OCI-LY1 (cell line): ENCODE measurements around the gene CDK5RAP2.

Experiments
- H2AFZ ChIP-seq: fragments of 200-600 bp; sonication (generic), shearing (Covaris generic); 2 replicates; pipeline ENCODE4 v1.6.0; 2014; ENCODE audit warnings: antibody characterized with exemption, mild to moderate bottlenecking, low read length
- H3F3A ChIP-seq: fragments of 200-600 bp; sonication (generic), shearing (Covaris generic); 2 replicates; pipeline ENCODE4 v1.6.0; 2014; ENCODE audit warnings: mild to moderate bottlenecking, antibody characterized with exemption, low read length, moderate library complexity; ENCODE audit not compliant: insufficient read depth
- H3K27ac ChIP-seq: fragments of 200-600 bp; sonication (generic); 2 replicates; pipeline ENCODE4 v1.5.1; 2014; ENCODE audit warnings: low read length, mixed run types, mild to moderate bottlenecking, low read depth; ENCODE audit not compliant: poor library complexity, severe bottlenecking
- H3K27me3 ChIP-seq: fragments of 200-600 bp; sonication (generic); 2 replicates; pipeline ENCODE4 v1.6.0; 2014; ENCODE audit warnings: antibody characterized with exemption, mild to moderate bottlenecking, low read length, moderate library complexity; ENCODE audit not compliant: insufficient read depth
- H3K36me3 ChIP-seq: fragments of 200-600 bp; sonication (generic); 2 replicates; pipeline ENCODE4 v1.6.1; 2014; ENCODE audit warnings: mild to moderate bottlenecking, antibody characterized with exemption, low read length, moderate library complexity, mixed read lengths; ENCODE audit not compliant: insufficient read depth
- H3K4me1 ChIP-seq: fragments of 200-600 bp; sonication (generic); 2 replicates; pipeline ENCODE4 v1.5.1; 2014; ENCODE audit warnings: mild to moderate bottlenecking, low read length, moderate library complexity; ENCODE audit not compliant: insufficient read depth, severe bottlenecking
- H3K4me2 ChIP-seq: fragments of 200-600 bp; sonication (generic), shearing (Covaris generic); 2 replicates; pipeline ENCODE4 v1.6.1; 2014; ENCODE audit warnings: low read length
- H3K4me3 ChIP-seq: fragments of 200-600 bp; sonication (generic); 2 replicates; pipeline ENCODE4 v1.5.1; 2014; ENCODE audit warnings: low read length, low read depth, mild to moderate bottlenecking, mixed read lengths; ENCODE audit not compliant: poor library complexity, severe bottlenecking
- H3K79me2 ChIP-seq: fragments of 200-600 bp; shearing (Covaris generic); 2 replicates; pipeline ENCODE4 v1.6.1; 2016; ENCODE audit warnings: mixed run types, low read length, mixed read lengths; ENCODE audit not compliant: insufficient read depth
- H3K9ac ChIP-seq: fragments of 200-600 bp; sonication (generic), shearing (Covaris generic); 2 replicates; pipeline ENCODE4 v1.6.1; 2014; ENCODE audit warnings: mild to moderate bottlenecking, low read length, mixed read lengths
- H3K9me2 ChIP-seq: fragments of 200-600 bp; sonication (generic), shearing (Covaris generic); 2 replicates; pipeline ENCODE4 v1.6.1; 2014; ENCODE audit warnings: low read depth, mild to moderate bottlenecking, low read length, mixed read lengths
- H3K9me3 ChIP-seq: fragments of 200-600 bp; shearing (Covaris generic); 2 replicates; pipeline ENCODE4 v1.6.1; 2014; ENCODE audit warnings: low read length, mixed read lengths
- H4K20me1 ChIP-seq: fragments of 200-600 bp; sonication (generic), shearing (Covaris generic); 2 replicates; pipeline ENCODE4 v1.6.0; 2016; ENCODE audit warnings: mild to moderate bottlenecking, low read length; ENCODE audit not compliant: insufficient read depth
- CTCF ChIP-seq: fragments of 200-600 bp; sonication (generic), shearing (Covaris generic); IDR thresholded peaks from 2 replicates; pipeline ENCODE4 v1.5.1; 2017; ENCODE audit warnings: mild to moderate bottlenecking, antibody characterized with exemption, low read length, moderate library complexity, mixed read lengths
- EZH2 ChIP-seq: fragments of 200-600 bp; sonication (generic), shearing (Covaris generic); IDR thresholded peaks from 2 replicates; pipeline ENCODE4 v1.8.0; 2017; ENCODE audit warnings: borderline replicate concordance, mixed run types, mild to moderate bottlenecking, antibody characterized with exemption, low read length, moderate library complexity, mixed read lengths

Gene CDK5RAP2

DNA sequence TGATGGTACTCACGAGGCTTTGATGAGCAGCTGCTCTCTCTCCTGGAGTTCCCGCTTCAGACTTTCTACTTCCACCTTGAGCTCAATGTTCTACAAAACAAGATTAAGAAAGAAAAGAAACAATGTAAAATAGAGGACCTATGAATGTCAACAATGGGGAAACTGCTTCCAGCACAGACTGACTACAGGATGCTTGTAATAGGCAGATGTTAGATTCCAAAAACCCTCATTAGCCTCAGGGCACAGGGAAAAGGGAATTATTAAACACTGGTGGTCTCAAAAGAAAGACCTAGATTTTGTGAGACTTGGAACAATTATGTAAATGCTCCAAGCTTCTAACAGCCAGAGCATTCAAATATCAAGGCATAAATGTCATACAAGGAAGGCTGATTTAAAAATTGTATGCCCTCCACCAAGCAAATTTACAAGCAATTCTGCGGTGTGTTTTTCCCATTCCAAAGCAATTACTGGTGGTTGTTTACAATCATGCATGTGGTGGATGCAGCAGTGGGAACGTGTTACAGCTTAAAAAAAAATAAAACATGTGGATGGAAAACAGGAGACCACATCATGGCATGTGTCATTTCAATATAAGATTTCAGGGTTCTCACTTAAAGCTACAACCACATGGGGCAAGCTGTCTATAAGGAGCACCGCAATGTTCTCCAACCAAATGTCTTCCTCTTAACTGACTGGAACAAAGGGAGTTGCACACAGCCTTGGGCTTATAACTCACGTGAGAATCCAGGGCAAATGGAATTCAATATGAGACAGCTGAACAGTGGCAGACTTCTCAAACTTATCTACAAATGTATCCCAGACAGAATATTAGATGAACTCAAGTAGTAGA lies 34.0 kb downstream of the CDK5RAP2 start:
- no peak overlapping the region for H3K9ac ChIP-seq
- H3K4me2 ChIP-seq: no peak overlapping the region
- TF ChIP-seq EZH2 (no peak), CTCF (no peak)
- H3K4me3 ChIP-seq: no peak overlapping the region
- H3K79me2 ChIP-seq: no peaks in the 10 kb centered on the region
- no peaks in the 10 kb centered on the region for H3K9me3 ChIP-seq
- no peaks in the 10 kb centered on the region for H4K20me1 ChIP-seq
- H3K27ac ChIP-seq: no peak overlapping the region
- H3K9me2 ChIP-seq: no peaks in the 10 kb centered on the region
- H3K36me3 ChIP-seq: peaks cover 94% of the 10 kb centered on the region
- no peaks in the 10 kb centered on the region for H3K4me1 ChIP-seq
- no peaks in the 10 kb centered on the region for H3F3A ChIP-seq
- no peak overlapping the region for H2AFZ ChIP-seq
- no peaks in the 10 kb centered on the region for H3K27me3 ChIP-seq

DNA sequence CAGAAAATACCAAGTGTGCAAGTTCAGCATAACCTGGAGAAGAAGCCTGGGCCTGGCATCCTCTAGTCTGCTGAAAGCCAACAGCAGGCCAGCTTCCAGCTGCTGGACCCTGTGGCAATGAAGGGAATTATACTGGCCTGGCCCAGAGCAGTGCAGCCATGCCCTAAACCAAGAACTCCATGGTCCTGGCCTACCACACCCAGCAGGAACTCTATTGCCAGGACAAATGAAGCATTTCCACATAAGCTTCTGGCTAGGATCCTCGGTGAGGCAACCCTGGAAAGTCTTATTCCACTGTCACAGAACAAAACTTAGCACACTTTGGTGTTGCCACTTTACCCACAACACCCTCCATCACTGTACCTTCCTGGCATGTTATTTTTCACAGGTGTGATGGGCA lies 35.5 kb downstream of the CDK5RAP2 start:
- no peak for TF ChIP-seq EZH2
- no peak for TF ChIP-seq CTCF
- Histone ChIP-seq H3K79me2 (no peaks in the 10 kb centered on the region), H3K4me3 (no peak overlapping the region), H3K36me3 (peaks cover 94% of the 10 kb centered on the region), H3K4me1 (no peaks in the 10 kb centered on the region), H3K4me2 (no peak overlapping the region), H3K27ac (no peak overlapping the region), H3K9me3 (no peaks in the 10 kb centered on the region), H3K27me3 (no peaks in the 10 kb centered on the region), H4K20me1 (no peaks in the 10 kb centered on the region), H3F3A (no peaks in the 10 kb centered on the region), H3K9ac (no peak overlapping the region), H3K9me2 (no peaks in the 10 kb centered on the region), H2AFZ (no peak overlapping the region)

GRCh38 chr9:120542701-120543490 lies 37.1 kb downstream of the CDK5RAP2 start:
- Histone ChIP-seq H3K27ac (no peak overlapping the region), H3K79me2 (no peaks in the 10 kb centered on the region), H3K9ac (no peak overlapping the region), H3K4me1 (no peaks in the 10 kb centered on the region), H3F3A (no peaks in the 10 kb centered on the region), H2AFZ (no peak overlapping the region), H3K27me3 (no peaks in the 10 kb centered on the region), H3K9me3 (no peaks in the 10 kb centered on the region), H3K4me3 (no peak overlapping the region), H3K36me3 (peaks cover 93% of the 10 kb centered on the region), H4K20me1 (no peaks in the 10 kb centered on the region), H3K9me2 (no peaks in the 10 kb centered on the region), H3K4me2 (no peak overlapping the region)
- TF ChIP-seq EZH2 (no peak), CTCF (no peak)
